Hematopoietic multipotent progenitor cell treated with erythropoietin and hydrocortisone succinate and interleukin-3 and kit ligand, for 15 days (in vitro differentiated cells): ENCODE measurements around the gene DAPK1.
A peak's percentile ranks its signal among the peaks of the same experiment; 100 is the strongest.

ENCODE experiments used
- DNase-seq: peaks from one replicate; pipeline ENCODE4 v3.0.0-alpha.2; 2015; ENCODE audit warnings: low spot score

The DAPK1 gene

DNA sequence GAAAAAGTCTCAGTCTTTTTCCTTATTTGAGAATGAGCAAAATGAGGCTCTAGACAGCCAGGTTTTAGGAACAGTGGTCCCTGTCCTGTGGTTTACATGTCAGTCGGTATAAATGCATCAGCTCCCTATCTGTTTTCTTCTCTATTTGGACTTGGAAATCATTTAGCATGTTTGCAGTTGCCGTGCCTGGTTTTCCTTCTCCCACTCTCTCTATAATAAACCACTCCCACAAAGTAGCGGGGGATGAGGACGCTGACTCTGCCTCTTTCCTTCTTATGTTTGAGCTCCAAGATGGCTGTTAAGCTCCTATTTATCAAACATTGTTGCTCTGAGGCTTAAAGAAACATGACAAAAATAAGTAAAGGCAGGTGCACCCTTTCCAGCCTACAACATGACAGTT, 171.1 kb downstream of the DAPK1 start:
- no peak for DNase-seq

DNA sequence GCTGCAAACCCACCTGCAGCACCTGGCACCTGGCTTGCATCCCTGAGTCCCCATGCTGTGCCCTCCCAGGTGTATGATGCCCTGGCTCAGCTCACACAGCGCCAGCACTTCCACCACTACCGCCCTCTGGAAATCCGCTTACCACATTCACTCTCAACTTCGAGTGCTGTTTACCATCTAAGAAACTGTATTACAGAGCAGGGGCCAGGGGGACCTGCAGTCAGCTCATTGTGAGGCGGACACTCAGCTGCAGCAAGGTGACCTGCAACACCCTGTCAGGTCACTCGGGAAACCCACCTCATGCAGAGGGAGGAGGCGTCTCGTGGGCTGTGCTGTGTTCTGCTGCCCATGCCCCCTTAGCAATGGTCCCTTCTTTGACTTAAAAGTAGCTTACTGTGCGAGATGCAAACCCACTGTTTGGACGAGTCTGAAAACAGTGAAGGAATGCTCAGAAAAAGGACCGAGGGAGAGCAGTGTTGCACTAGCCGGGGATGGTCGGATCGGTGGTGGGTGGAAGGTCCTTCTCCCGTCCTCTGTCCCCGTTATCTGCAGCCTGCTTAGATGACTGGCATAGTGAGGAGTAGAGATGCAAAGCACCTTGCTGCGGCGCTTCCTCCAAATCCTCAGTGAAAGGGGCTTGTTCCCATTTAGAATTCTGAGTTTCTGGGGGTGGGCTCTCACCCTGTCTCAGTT, 173.1 kb downstream of the DAPK1 start:
- no peak for DNase-seq

DNA sequence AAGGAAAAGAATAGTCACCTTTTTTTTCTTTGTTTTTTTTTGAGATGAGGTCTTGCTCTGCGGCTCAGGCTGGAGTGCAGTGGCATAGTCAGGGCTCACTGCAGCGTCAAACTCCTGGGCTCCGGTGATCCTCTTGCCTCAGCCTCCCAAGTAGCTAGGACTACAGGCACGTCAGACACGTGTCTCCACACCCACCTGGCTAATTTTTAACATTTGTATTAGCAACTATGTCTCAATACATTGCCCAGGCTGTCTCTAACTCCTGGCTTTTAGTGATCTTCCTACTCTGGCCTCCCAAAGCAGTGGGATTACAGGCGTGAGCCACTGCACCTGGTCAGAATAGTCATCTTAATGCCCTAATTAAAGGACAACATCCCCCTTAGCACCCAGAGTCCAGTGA, 173.8 kb downstream of the DAPK1 start:
- no peak for DNase-seq

- no peak for DNase-seq
Measured at GRCh38 chr9:87671925-87672324, 174.3 kb downstream of the DAPK1 start.

DNA sequence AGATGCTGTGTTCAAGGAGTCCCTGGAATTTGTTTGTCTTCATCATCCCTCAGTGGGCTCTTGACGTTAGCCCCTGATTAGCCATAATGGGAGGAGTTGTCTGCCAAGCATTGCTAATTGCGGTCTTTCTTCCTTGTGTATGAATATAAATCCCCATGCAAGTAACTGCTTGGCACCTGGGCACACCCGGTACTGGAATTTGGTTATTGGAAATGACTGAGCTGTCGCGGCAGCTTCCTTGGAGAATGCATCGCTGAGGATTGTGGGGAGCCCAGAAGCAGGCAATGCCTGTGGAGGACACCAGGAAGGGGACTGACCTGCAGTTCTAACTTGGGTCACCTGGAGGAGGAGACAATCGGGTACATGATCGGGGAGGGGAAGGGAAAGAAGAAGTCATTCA, 174.9 kb downstream of the DAPK1 start:
- DNase-seq: no peak

DNA sequence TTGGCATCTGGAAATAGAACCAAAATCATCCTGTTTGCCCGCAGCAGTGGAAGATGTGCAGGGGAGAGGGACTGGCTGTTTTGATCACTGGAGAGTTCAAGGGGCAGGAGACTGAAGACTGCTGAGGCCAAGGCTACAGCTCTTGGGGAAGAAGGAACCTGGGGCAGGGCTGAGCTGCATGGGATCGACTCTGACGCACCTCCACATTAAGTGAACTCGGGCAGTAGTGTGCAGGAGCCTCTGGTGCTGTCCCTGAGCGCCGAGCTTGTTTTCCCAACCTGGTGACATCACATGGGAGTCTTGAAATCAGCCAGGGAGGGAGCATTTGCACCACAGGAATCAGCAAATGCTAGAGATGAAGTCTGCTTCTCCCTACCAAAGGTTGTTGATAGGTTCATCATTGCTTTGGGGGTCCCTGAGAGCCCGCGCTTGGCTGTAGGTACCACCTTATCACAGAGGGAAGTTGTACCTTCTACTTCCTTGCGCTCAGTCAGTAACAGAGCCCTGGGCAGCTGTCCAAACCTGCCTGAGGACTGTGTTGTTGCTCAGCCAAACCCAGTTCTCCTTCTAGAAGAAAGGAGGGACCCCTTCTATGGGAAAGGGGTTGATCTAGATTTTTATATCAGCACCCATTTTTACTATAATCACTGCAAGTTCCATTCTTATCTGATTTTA, 175.9 kb downstream of the DAPK1 start:
- DNase-seq: peak; percentile 58

DNA sequence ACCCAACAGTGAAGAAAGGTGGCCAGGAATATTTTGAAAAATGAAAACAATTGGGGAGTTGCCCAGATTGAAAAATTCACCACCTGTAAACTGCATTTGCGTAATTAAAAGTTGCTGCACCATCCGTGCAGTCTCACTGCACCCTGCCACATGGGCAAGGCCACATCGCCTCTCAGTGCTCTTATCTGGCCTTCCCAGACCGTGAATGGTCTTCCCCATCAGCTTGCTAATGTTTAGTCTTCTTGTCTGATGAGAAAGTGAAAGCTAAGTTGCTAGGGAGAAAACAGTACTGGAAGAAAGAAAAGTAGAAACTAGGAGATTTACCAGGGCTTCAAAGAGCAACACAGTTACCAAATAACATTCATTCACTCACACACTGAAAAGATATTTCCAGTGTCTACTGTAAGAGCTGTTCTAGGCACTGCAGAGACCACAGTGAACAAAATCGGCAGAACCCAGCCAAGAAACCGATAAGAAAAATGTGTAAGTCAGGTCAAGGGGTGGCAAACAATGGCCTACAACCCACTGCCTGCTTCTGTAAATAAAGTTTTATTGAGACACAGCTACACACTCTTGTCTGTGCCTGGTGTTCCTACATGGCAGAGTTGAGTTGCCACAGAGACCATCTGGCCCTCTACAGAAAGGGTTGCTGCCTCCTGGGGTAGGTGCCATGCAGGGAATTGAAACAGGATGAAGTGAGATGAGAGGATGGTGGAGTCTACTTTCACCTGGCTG, 177.1 kb downstream of the DAPK1 start:
- peak; percentile 96 for DNase-seq

DNA sequence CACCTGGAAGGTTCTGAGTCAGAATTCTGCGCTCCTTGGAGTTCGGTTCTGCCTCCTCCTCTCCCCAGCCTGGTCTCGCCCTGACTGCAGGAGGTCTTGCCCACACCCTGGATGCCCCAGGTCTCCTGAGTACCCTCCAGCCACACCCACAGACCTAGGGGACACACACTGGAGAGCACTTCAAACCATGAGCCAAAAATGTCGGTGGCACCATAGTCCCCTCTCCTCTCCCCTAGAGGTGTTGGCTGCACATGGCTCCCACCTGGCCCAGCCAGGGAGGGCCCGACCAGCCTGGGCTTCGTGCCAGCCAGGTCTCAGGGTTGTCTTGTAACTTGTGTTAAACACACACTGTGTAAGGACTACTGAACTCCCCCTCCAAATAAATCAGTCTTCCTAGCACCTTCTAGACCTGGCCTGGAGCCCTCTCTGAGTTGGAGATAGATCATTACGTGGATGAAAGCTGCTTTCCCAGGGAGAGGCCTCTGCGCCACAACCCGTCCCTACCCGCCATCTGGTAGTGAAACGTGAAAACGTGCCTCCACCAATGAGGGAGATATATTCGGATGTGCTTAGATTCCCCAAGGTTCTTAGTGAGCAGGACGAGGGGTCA, 178.3 kb downstream of the DAPK1 start:
- DNase-seq: peak; percentile 30

DNA sequence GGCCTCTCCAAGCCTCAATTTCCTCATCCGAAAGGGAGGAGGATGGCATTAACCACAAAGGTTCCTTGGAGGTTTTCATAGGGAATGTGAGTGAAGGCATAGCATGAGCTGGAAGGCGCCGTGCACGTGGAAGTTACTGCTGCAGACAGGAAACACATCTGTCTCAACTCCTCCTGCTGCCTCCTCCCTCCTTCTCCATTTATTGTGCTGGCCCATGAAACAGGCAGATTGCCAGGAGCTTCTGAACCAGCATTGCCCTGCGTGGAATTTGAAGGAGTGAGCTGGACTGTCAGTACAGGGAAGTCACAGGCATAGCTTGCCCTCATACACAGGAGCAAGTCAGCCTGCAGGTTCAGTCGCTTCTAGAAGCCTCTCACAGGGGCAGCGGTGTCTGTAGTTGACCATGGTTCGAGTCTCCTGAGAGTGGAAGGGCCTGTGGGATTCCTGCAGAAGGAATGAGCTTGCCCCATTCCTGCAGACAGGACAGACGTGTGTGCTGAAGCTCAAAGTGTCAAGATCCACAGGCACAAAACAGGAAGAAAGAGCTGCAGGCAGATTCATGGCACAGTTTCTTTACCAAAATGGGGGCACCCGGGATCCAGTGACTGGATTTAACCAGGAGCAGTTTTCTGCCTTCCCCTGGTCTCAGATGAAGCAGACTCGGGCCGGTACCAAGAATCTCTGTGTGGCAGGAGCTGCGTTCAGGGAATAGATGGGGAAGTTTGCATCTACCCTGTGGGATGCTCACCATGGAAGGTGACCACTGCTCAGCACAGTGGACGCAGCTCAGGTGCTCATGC, 179.5 kb downstream of the DAPK1 start:
- peak; percentile 32 for DNase-seq

GRCh38 chr9:87677776-87678587, 180.3 kb downstream of the DAPK1 start:
- DNase-seq: no peak

DNA sequence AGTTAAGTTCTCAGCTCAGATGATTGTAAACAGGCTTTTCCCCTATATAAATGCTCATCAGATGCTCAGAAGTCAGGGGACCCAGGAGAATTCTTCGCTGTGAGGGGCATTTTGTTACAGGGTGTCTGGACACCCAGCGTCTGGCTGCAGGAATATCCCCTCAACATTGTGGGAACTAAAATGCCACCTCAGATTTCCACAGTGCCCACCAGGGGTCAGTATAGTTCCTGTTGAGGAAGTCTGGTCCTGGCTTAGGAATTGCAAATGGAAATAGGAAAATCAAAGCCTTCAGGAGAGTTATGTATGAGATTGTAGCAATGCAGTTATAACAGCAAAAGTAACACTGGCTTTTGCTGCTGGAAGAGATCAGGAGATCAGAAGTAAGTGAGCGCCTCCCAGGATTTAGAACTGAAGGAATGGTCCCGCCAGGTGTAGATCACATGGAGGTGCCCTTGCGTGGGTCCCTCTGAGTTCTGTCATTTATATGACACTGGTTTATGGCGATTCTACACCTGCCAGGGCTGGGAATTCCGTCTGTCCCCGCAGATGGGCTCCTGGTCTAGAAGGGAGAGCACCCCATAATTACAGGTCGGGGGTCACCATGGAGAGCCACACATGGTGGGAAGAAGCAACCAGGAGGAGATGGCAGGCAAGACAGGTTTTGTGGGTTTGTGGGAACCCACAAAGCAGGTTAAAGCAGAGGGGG, 181.1 kb downstream of the DAPK1 start:
- DNase-seq: peak; percentile 80

- no peak for DNase-seq
Measured at GRCh38 chr9:87681271-87682061, 183.8 kb downstream of the DAPK1 start.

DNA sequence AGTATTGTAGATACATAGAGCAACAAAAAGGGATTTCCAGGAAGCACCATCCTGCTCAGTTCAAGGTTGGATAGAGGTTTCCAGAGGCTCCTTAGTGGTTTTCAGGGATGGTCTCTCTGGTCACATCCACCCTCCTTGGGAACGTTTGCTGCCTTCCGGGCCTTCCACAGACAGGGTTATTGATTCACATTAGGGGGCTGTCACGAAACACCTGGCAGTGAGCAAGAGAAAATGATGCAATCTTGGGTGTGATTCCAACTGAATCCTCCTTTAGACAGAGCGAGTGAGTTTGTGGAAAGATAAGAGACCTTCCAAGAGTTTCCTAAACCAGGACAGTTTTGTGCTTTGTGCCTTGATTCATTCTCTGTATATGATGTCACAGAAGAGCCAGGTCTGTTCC, 184.4 kb downstream of the DAPK1 start:
- no peak for DNase-seq

DNA sequence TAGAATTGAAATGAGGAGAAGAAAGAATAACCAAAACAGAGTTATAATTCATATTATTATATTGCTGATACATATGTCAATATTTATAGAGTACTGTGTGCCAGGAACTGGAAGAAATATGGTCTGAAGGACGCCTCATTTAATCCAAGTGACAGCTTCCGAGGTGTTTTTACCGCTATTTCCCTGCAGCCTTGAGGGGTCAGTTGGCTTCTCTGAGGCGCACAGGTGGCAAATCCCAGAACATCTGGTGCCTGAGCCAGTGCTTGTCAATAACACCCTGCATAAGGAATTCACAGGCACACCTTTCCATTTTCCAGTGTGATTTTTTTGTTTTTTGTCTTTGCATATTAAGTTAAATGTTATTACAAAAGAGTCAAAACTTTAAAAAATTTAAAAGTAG, 185.0 kb downstream of the DAPK1 start:
- DNase-seq: no peak

DNA sequence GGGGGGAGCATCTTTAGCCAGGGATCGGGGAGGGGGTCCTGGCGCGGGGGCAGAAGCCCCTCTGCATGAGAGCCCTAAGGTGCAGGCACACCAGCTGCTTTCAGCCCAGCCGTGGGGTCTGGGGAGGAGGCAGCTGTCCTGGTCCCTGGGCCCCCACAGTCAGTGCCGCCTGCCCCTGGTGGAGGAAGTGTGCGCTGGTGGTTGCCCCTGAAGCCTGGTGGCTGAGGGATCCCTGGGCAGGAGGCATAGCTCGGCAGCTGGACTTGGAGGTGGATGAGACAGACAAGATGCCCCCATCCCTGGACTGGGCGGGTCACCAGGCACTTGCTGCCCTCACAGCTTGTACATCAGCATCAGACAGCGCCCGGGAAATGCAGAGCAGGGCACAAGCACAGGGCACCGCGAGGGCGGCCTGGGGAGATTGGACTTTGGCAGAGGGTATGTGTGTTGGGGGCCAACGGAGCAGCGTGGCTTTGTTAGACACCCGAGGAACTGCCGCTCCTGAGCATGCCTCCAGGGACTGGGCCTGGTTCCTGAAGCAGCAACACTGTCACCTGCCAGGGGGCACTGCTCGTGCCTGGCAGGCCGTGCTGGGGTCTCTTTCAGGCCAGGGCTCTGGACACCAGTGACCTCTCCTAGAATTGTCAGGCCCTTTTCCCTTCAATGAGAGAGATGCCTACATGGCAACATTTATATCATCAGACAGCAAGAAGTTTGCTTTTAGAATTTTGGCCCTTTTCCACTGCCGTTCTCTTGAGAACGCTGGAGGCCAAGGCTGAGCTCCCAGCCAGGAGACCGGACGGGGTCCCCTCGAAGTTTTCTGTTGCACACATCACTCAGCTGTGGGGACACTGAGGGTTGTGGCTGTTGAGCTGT, 186.3 kb downstream of the DAPK1 start:
- no peak for DNase-seq

DNA sequence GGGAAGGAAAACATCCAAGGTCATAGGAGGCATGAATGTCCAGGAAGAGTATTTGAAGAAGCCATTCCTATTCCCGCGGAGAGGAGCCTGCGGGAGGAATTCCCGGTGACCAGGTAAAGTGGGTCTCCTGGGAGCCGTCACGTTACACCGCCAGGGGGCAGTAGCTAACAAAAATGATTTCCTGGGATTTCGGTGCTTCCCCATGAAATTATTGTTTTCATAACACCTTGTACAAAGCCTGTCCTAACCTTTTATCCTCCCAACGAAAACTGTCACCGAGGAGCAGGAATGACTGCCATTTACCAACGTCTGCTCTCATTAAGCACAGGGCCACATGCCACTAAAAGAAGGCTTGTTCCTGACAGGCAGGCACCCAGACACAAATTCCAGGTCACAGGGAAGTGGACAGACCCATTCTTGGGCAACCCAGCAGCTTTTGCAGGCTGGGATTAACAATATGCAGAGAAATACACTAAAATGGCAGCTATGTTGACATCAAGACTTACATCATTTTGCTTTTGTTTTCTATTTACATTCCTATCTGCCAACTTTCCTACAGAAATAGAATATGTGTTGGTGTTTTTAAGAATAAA, 187.1 kb downstream of the DAPK1 start:
- peak; percentile 68 for DNase-seq

- DNase-seq: no peak
Measured at GRCh38 chr9:87685441-87685840, 187.8 kb downstream of the DAPK1 start.

GRCh38 chr9:87685871-87686519, 188.3 kb downstream of the DAPK1 start:
- DNase-seq: peak; percentile 41
